ENCODE measurements around the gene PARP12.

The PARP12 gene

DNA sequence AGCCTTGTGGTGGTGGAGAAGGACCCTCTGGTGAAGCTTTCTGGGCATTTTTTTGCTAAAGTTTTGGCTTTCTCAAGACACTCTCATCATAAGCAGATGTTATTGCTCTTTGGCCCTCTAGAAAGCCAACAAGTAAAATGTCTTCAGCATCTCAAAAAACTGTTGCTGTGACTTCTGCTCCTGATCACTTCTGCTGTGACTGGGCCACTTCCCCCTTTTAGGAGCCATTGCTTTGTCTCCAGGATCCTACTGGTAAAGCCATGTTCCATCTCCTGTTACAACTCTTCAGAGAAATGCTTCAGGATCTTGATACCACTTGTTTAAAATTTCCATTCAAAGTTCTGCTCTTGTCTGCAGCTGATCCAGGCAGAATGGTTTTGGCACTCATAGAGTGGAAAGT, 10.9 kb downstream of the PARP12 start:
- Histone ChIP-seq H3K36me3 (ENCODE audit: control insufficient read depth, insufficient read depth, low read length) (no peaks in the 10 kb centered on the region; the same call in 1 of the 2 replicates), H3K4me3 (replicated peaks; ENCODE audit: low read depth, low read length) (no peak overlapping the region), H3K27me3 (replicated peaks; ENCODE audit: control insufficient read depth, insufficient read depth, low read length) (no peaks in the 10 kb centered on the region)
- DNase-seq (ENCODE audit: extremely low read depth, insufficient read length): no peak
- TF ChIP-seq, protein P1, sequence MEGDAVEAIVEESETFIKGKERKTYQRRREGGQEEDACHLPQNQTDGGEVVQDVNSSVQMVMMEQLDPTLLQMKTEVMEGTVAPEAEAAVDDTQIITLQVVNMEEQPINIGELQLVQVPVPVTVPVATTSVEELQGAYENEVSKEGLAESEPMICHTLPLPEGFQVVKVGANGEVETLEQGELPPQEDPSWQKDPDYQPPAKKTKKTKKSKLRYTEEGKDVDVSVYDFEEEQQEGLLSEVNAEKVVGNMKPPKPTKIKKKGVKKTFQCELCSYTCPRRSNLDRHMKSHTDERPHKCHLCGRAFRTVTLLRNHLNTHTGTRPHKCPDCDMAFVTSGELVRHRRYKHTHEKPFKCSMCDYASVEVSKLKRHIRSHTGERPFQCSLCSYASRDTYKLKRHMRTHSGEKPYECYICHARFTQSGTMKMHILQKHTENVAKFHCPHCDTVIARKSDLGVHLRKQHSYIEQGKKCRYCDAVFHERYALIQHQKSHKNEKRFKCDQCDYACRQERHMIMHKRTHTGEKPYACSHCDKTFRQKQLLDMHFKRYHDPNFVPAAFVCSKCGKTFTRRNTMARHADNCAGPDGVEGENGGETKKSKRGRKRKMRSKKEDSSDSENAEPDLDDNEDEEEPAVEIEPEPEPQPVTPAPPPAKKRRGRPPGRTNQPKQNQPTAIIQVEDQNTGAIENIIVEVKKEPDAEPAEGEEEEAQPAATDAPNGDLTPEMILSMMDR (IDR thresholded peaks at IDR 0.05; ENCODE audit: insufficient read depth, low read length, poor library complexity, severe bottlenecking): no peak

DNA sequence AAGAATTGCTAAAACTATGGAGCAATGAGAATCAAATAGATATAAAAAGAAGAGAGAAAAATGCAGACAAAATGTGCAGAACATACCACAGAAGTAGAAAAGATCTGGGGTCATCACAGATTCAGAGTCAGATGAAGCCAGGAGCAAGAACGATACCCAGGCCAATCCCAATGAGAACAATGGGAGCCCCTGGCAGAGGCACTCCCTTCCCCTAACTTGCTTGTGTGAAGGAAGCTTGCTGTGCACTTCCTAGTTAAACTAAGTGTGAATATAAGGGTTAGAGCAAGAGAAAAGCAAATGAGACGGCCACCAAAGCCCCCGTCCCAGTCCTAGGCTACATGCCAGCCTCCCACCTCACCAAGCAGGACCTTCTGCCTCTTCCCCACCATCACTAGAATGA, 12.7 kb downstream of the PARP12 start:
- no peak for DNase-seq (ENCODE audit: extremely low read depth, insufficient read length)
- Histone ChIP-seq H3K27me3 (replicated peaks; ENCODE audit: control insufficient read depth, insufficient read depth, low read length) (no peaks in the 10 kb centered on the region), H3K36me3 (ENCODE audit: control insufficient read depth, insufficient read depth, low read length) (no peaks in the 10 kb centered on the region; the same call in none of the 2 replicates), H3K4me3 (replicated peaks; ENCODE audit: low read depth, low read length) (no peak overlapping the region)
- TF ChIP-seq, protein P1 (IDR thresholded peaks at IDR 0.05; ENCODE audit: insufficient read depth, low read length, poor library complexity, severe bottlenecking): no peak

DNA sequence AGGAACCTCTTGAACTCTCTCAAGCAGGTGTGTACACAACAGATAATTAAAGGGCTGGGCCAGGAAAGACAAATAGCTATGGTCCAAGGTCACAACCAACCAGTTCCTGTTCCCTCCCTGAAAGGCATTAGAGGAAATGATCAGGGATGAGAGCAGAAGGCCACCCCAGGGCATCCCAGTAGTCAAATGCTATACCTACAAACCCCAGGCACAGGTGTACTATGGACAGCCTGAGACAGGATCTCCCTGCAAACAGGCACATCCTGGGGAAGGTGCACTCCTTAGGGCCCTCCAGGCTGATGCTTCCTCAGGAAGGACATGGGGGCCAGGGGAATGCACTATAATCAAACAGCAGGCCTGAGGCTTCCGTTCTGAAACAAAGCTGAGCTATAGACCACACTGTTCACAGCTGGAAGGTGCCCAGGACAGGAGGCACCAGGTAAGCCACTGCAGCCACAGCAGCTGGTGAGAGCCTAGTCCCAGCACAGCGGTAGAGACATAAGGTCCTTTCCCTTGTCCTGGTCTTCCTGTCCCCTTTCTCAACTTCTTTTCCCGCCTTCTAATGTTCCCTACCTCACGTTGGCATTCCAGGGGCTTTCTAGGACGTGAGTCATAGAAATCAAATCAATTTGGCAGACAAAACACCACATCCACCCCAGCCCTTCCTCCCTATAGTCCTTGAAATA, 13.3 kb downstream of the PARP12 start:
- no peaks in the 10 kb centered on the region; the same call in none of the 2 replicates for H3K36me3 ChIP-seq (ENCODE audit: control insufficient read depth, insufficient read depth, low read length)
- H3K27me3 ChIP-seq (replicated peaks; ENCODE audit: control insufficient read depth, insufficient read depth, low read length): no peaks in the 10 kb centered on the region
- TF ChIP-seq, protein P1 (IDR thresholded peaks at IDR 0.05; ENCODE audit: insufficient read depth, low read length, poor library complexity, severe bottlenecking): no peak
- DNase-seq (ENCODE audit: extremely low read depth, insufficient read length): no peak
- no peak overlapping the region for H3K4me3 ChIP-seq (replicated peaks; ENCODE audit: low read depth, low read length)

DNA sequence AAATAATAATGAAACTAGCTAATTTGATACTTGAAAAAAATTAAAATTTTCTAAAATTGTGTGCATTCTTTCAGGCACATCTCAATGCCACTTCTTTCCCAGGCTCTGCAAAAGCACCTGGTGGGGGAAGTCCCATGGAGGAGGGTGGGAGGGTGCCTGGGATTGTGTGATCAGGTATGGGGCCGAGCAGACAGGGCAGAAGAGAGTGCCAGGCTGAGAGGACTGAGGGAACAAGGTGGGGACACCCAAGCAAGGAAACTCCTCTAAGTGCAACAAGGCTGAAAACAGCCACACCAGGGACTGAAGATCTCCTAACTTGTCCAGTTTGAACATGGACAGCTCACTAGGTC, 13.8 kb downstream of the PARP12 start:
- DNase-seq (ENCODE audit: extremely low read depth, insufficient read length): no peak
- TF ChIP-seq, protein P1 (IDR thresholded peaks at IDR 0.05; ENCODE audit: insufficient read depth, low read length, poor library complexity, severe bottlenecking): no peak
- H3K27me3 ChIP-seq (replicated peaks; ENCODE audit: control insufficient read depth, insufficient read depth, low read length): no peaks in the 10 kb centered on the region
- no peak overlapping the region for H3K4me3 ChIP-seq (replicated peaks; ENCODE audit: low read depth, low read length)
- H3K36me3 ChIP-seq (ENCODE audit: control insufficient read depth, insufficient read depth, low read length): no peaks in the 10 kb centered on the region; the same call in none of the 2 replicates

DNA sequence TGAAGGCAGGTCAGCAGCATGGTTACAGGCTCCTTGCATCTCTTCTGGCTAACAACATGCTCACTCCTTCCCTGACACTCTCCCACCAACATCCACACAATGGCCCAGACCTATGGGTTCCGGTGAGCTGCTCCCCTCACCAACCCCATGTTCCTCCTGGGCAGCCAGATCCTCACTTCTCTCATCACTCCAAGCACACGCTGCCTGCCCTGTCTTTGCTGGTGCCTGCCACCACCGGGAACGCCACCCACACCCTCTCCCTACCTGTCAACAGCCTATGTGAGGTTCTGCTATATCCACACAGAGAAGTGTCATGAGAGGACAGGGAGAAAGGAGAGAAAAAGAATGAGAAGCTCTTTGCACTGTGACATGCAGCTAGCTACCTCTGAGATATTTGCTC, 14.6 kb downstream of the PARP12 start:
- no peak for DNase-seq (ENCODE audit: extremely low read depth, insufficient read length)
- Histone ChIP-seq H3K27me3 (replicated peaks; ENCODE audit: control insufficient read depth, insufficient read depth, low read length) (no peaks in the 10 kb centered on the region), H3K4me3 (replicated peaks; ENCODE audit: low read depth, low read length) (no peak overlapping the region), H3K36me3 (ENCODE audit: control insufficient read depth, insufficient read depth, low read length) (no peaks in the 10 kb centered on the region; the same call in none of the 2 replicates)
- TF ChIP-seq, protein P1 (IDR thresholded peaks at IDR 0.05; ENCODE audit: insufficient read depth, low read length, poor library complexity, severe bottlenecking): no peak
